Stimulated activated CD8-positive, alpha-beta memory T cell treated with anti-CD3 and anti-CD28 coated beads, Interleukin-4, amount 100 ng/mL, for 48 hours (primary cell): ENCODE measurements around the gene PHLDB3.
"Not testable (repeated sequence)": the region's sequence is repeated elsewhere in the genome, so short reads cannot be mapped to it uniquely, and the experiment has no call there.

Source experiments
- DNase-seq: peaks from one replicate; pipeline ENCODE4 v3.0.0-alpha.2; 2020

PHLDB3 gene

DNA sequence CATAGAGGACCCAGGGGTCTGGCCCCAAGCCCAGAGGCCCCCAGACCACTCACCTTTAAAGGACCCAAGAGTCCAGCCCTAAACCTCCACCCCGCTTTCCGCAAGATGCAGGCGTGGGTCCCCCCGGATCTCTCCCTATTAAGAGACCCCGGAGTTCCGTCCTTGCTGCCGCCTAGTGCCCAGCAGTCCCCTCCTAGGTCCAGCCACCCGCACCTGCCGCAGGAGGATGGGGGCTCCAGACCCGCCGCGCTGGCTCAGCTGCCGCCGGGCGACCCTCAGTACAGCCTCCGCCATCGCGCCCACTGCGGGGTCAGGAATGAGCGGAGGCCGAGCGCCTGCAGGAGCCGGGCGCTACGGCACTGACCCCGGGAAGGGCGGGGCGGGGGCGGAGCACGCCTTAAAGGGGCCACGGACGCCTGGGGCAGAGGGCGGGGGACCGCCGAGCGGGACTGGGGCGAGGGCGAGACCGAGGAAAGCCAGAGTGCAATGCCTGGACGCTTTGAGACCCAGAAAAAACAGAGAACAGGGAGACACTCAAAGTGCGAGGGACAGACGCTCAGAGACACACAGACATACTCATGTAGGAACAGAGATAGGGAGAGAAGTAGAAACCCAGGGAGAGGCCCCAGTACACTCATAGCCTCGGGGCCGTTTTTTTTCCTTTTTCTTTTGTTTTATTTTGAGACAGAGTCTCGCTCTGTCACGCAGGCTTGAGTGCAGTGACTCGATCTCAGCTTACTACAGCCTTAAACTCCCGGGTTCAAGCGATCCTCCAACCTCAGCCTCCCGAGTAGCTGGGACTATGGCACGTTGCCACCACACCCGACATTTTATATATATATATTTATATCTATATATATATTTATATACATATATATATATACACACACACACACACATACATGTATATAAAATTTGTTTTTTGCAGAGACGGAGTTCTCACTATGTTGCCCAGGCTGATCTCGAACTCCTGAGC, 22.6 kb upstream of the PHLDB3 start, which contains the start of gene ETHE1:
TSS of gene ETHE1 (minus strand) at position 318 of the 976 bp plus-strand sequence. CDS start at position 294, 24 bp downstream.
- peak; percentile 89 for DNase-seq

- DNase-seq = peak; percentile 59
Observed at GRCh38 chr19:43525836-43526771, 21.6 kb upstream of the PHLDB3 start.

DNA sequence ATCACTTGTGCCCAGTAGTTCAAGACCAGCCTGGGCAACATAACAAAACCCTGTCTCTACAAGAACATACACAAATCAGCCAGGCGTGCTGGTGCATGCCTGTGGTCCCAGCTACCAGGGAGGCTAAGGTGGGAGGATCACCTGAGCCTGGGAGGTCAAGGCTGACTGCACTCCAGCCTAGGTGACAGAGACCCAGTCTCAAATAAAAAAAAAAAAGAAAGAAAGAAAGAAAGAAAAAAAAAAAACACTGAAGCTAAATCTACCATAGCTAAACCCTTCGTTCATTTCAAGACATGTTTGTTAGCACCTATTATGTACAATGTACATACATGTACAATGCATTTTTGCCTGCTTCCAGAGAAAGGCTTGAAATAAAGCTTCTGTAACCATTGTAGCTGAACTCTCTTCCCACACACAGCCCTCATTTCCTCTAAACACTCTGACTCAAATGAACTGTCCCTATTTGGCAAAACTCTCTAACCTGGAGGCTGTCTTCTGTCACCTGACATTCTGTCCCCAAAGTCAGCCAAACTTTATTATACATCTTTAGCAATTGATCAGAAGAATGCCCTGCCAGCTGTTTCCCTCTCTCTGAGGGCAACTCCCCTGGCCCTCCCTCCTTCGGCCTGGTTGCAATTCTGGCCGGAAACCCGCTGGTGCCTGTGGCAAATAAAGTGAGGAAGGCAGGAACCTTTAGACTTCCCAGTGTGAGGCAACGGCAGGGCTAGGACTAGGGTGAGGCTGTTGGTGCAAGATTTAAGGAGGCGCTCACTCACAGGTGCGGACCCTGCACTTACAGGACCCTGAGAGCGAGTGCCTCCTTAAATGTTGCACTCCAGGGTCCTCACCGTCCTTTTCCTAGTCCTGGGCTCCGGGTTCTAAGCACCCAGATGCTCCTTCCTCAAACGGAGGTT, 20.6 kb upstream of the PHLDB3 start:
- peak; percentile 52 for DNase-seq

GRCh38 chr19:43523696-43524095, 19.1 kb upstream of the PHLDB3 start:
- DNase-seq = not testable (repeated sequence)

- DNase-seq = no peak
Observed at GRCh38 chr19:43522929-43523328, 18.4 kb upstream of the PHLDB3 start.

DNA sequence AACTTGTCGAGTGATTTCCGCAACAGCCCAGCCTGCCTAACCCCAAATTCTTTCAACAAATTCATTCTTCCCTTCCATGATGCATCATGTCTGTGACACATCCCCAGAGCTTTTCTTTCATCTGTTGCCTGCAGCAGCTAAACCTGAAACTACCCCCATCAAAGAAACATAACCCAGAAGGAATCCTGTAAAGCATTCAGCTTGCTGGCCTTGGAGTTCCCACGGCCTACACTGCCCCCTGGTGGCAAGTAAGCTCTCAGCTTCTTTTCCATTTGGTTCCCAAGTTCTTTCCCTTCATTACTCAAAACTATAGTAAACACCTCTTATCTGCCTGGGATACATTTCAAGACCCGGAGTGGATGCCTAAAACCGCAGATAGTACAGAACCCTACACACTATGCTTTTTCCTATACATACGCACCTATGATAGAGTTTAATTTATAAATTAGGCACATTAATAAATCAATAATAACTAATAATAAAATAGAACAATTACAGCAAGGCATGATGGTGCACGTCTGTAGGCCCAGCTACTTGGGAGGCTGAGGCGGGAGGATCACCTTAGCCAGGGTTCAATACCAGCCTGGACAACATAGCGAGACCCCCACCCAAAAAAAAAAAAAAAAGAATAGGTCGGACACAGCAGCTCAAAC, 15.0 kb upstream of the PHLDB3 start:
- peak; percentile 90 for DNase-seq

- no peak for DNase-seq
Observed at GRCh38 chr19:43518051-43518450, 13.5 kb upstream of the PHLDB3 start.

GRCh38 chr19:43512399-43512798, 7.9 kb upstream of the PHLDB3 start:
- DNase-seq = not testable (repeated sequence)

GRCh38 chr19:43511324-43511723, 6.8 kb upstream of the PHLDB3 start:
- DNase-seq = no peak

DNA sequence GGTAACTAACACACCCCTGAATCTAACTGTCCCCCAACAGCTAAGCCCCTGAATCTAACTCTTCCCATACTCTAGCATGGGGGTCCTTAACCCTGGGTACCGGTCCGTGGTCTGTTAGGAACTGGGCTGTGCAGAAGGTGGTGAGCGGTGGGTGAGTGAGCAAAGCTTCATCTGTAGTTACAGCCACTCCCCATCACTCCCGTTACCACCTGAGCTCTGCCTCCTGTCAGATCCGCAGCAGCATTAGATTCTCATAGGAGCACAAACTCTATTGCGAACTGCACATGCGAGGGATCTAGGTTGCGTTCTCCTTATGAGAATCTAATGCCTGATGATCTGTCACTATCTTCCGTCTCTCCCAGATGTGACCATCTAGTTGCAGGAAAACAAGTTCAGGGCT, 6.2 kb upstream of the PHLDB3 start:
- no peak for DNase-seq

DNA sequence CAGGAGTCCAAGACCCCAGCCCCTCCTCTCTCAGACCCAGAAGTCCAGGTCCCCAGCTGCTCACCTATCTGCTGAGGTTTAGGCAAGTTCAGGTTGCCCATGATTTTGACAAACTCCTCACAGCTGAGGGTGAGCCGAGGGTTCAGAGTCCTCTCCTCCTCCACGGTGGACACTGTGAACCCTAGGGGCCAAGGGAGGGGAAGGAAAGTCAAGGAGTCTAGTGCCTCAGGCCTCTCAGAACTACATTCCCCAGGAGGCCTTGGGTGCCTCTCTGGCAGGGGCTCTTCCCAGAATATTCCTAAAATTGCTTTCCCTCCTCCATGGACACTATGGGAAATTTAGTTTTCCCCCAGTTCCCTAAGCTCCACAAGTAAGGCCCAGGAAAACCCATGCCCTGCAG, 3.3 kb upstream of the PHLDB3 start:
- no peak for DNase-seq

GRCh38 chr19:43506629-43507028, 2.1 kb upstream of the PHLDB3 start:
- no peak for DNase-seq

GRCh38 chr19:43505941-43506340, 1.4 kb upstream of the PHLDB3 start:
- no peak for DNase-seq

- DNase-seq = no peak
Observed at GRCh38 chr19:43505186-43505456, 575 bp upstream of the PHLDB3 start.

DNA sequence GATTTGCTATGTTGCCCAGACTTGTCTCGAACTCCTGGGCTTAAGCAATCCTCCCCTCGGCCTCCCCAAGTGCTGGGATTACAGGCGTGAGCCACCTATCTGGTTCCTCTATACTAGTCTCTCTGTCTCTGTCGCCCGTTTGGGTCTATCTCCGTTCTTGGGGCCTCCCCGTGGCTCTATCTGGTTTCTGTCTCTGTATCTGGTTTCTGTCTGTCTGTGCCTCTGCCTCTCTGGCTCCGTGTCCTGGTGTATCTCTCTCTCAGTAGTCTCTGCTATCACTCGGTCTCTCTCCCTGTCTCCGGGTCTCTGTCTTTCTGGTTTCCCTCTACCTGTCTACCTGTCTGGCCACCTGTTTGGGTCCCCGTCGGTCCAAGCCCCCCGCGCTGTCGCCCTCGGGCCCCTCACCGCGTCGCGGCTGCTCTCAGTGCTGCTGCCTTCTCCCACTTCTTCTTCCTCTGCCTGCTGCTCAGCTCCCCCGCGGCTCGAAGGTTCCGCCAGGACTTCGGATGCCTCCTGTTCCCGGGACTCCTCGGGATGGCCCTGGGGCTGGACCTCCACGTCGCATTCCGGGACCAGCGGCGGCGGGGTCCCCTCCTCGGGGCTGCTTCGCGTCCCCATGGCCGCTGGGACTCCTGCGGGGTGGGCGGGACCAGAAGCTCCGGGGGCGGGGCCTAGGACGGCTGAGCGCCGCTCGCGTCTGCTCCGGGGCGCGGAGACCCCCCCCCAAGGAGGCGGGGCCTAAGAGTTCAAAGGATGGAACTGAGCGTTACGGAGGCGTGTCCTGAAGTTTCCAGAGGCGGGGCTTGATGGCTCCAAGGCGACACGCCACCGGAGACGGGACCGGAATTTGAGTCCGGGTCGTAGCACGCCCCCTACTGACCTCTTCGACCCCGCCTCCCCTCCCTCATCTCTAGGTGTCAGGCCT, 783 bp downstream of the PHLDB3 start:
- peak; percentile 99 for DNase-seq

GRCh38 chr19:43502419-43502976, 2.0 kb downstream of the PHLDB3 start:
- no peak for DNase-seq

DNA sequence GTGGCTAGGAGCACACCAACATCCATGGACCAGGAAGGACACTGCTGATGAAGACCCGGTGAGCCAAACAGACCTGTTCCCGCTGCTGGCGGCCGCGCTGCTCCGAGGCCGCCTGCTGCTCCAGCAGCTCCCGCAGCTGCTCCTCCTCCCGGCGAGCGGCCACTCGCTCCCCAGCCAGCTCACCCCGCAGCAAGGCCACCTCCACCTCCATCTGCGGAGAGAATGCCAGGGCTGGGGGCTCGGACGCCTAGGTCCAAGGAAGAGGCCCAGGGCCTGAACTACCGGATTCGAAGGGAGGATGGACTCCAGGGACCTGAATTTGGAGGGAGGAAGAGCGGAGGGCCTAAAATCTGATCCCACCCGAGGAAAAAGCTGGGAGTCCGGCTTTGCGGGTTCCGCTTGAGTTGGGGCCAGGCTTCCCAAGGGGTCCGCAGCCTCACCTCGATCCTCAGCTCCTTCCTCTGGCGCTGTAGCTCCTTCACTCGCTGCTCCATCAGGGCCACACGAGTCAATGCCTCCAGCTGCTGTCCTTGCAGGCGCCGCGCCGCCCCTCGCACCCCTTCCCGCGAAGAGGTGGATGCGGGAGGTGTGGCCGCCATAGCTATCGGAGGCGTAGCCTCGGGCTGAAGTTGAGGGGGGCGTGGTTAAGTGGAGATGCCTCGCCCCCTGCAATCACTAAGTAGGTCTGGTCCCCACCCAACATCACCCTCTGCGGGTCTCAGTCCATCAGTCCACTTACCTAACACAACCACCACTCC, 2.7 kb downstream of the PHLDB3 start:
- no peak for DNase-seq

- DNase-seq = no peak
Observed at GRCh38 chr19:43499042-43499441, 5.5 kb downstream of the PHLDB3 start.

GRCh38 chr19:43498233-43498842, 6.2 kb downstream of the PHLDB3 start:
- DNase-seq = no peak
